Measurements from ENCODE around the gene PTH2. TPM values are rescaled to one million over a fixed set of nuclear protein-coding genes. Genes with fewer than 3 reads are reported as not detected.

Gene PTH2
- total RNA-seq, 1 experiment from 2014 or later = 0.96 TPM

DNA sequence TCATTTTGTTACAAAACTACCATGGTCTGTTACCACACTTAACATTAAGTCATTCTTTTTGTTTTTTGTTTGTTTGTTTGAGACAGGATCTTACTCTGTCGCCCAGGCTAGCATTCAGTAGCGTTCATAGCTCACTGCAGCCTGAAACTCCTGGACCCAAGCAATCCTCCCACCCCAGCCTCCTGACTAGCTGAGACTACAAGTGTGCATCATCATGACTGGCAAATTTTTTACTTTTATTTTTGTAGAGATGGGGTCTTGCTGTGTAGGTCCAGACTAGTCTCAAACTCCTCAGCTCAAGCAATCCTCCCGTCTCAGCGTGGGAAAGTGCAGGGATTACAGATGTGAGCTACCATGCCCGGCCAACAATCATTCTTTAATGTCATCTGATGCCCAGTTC is 33.1 kb upstream of the PTH2 start:
- Histone ChIP-seq H3K56ac (ENCODE audit: insufficient read length, low read depth, low read length) (no peak overlapping the region), H3K4me2 (ENCODE audit: insufficient read depth, insufficient read length, low read length) (no peak overlapping the region), H2AFZ (ENCODE audit: low read length) (no peak overlapping the region), H4K5ac (ENCODE audit: insufficient read length, low read depth, low read length) (no peak overlapping the region), H2BK20ac (ENCODE audit: low read depth, low read length, poor library complexity, severe bottlenecking) (no peak overlapping the region), H3K23me2 (ENCODE audit: insufficient read length, low read depth, low read length, poor library complexity, severe bottlenecking) (peaks cover 5% of the 10 kb centered on the region), H2BK120ac (ENCODE audit: low read depth, low read length, poor library complexity, severe bottlenecking) (no peak overlapping the region), H3K23ac (ENCODE audit: insufficient read length, low read depth, low read length) (no peak overlapping the region), H4K20me1 (ENCODE audit: control insufficient read depth, insufficient read depth, insufficient read length) (no peaks in the 10 kb centered on the region), H2AK5ac (ENCODE audit: insufficient read length, low read length) (no peak overlapping the region), H3K27me3 (ENCODE audit: insufficient read depth, low read length) (no peaks in the 10 kb centered on the region), H4K8ac (replicated peaks; ENCODE audit: insufficient read length, low read depth, low read length) (no peak overlapping the region), H4K91ac (ENCODE audit: insufficient read length, low read depth, low read length) (no peak overlapping the region), H3K27ac (ENCODE audit: insufficient read length, low read depth, low read length) (no peak overlapping the region), H3K79me2 (ENCODE audit: insufficient read depth, low read length) (no peaks in the 10 kb centered on the region), H3K4me1 (ENCODE audit: insufficient read depth, low read length) (no peaks in the 10 kb centered on the region), H3K14ac (ENCODE audit: insufficient read depth, low read length) (no peak overlapping the region), H3K9ac (ENCODE audit: extremely low read depth, insufficient read length, low read length) (no peak overlapping the region), H2BK5ac (ENCODE audit: insufficient read length, low read length) (no peak overlapping the region), H2BK15ac (ENCODE audit: low read depth, low read length) (no peak overlapping the region), H3K79me1 (ENCODE audit: insufficient read depth, low read depth, low read length, poor library complexity, severe bottlenecking) (peaks cover 3% of the 10 kb centered on the region), H3K4ac (ENCODE audit: low read depth, low read length) (no peak overlapping the region), H3K9me3 (ENCODE audit: control insufficient read depth, low read depth, low read length) (no peaks in the 10 kb centered on the region), H3T11ph (ENCODE audit: low read length) (no peak overlapping the region), H2BK12ac (ENCODE audit: insufficient read length, low read depth, low read length) (no peak overlapping the region), H3K18ac (ENCODE audit: insufficient read length, low read depth, low read length) (no peak overlapping the region)
- no peak overlapping the region for H3K27ac Mint-ChIP-seq
- H3K4me1 Mint-ChIP-seq = peaks cover 0 to 10% of the 10 kb centered on the region in 2 experiments; a peak in 2 of 4 replicates
- DNase-seq = no peak
- H3K27me3 Mint-ChIP-seq (ENCODE audit: low read depth) = no peaks in the 10 kb centered on the region; the same call in 1 of the 2 replicates
- WGBS (ENCODE audit: extremely low coverage, insufficient read length, low lambda C conversion rate) = no CpG with 5 or more reads among the region's 5 CpGs
- H3K4me3 Mint-ChIP-seq = no peak overlapping the region
- no peaks in the 10 kb centered on the region; a peak in 1 of 5 replicates for H3K9me3 Mint-ChIP-seq
- peaks cover 17 to 37% (median 31%) of the 10 kb centered on the region in 3 experiments for H3K36me3 Mint-ChIP-seq (ENCODE audit: insufficient read depth in 1 of 3, low read depth in 3 of 3)
- TF ChIP-seq, protein P1, sequence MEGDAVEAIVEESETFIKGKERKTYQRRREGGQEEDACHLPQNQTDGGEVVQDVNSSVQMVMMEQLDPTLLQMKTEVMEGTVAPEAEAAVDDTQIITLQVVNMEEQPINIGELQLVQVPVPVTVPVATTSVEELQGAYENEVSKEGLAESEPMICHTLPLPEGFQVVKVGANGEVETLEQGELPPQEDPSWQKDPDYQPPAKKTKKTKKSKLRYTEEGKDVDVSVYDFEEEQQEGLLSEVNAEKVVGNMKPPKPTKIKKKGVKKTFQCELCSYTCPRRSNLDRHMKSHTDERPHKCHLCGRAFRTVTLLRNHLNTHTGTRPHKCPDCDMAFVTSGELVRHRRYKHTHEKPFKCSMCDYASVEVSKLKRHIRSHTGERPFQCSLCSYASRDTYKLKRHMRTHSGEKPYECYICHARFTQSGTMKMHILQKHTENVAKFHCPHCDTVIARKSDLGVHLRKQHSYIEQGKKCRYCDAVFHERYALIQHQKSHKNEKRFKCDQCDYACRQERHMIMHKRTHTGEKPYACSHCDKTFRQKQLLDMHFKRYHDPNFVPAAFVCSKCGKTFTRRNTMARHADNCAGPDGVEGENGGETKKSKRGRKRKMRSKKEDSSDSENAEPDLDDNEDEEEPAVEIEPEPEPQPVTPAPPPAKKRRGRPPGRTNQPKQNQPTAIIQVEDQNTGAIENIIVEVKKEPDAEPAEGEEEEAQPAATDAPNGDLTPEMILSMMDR (conservative IDR thresholded peaks at IDR 0.05) = no peak
